Omental fat pad (tissue), 4 donors: ENCODE measurements around the gene ZC3H10. TPM values are rescaled to one million over a fixed set of nuclear protein-coding genes. Genes with fewer than 3 reads are reported as not detected.
"Not testable (repeated sequence)": the region's sequence is repeated elsewhere in the genome, so short reads cannot be mapped to it uniquely, and the experiment has no call there.

ENCODE experiments used
- ATAC-seq: fragments of 150-250 bp; one replicate; pipeline ENCODE4 v1.9.1; 2016; ENCODE audit warnings: mild to moderate bottlenecking, moderate library complexity; ENCODE audit not compliant: low FRiP score
- DNase-seq: peaks from one replicate; pipeline ENCODE4 v3.0.0-alpha.2; 2019; ENCODE audit warnings: low spot score
- total RNA-seq, 4 donors: library from RNA; depleted of rRNA; stranded (reverse); fragments of >200 nt; gene quantifications; one replicate each; pipeline ENCODE4 v1.1.0, GENCODE V29; 2016
- TF ChIP-seq, protein P1 (sequence below), 3 donors: fragments of 450-650 bp; IDR thresholded peaks; one replicate each; pipeline ENCODE4 v1.5.1; 2016 to 2017; ENCODE audit warnings: antibody characterized with exemption in 3 of 3, mild to moderate bottlenecking in 3 of 3, moderate library complexity in 2 of 3

ZC3H10 gene
- total RNA-seq, 4 donors from 2014 or later = 3.5 to 5.5 (median 4.9) TPM

DNA sequence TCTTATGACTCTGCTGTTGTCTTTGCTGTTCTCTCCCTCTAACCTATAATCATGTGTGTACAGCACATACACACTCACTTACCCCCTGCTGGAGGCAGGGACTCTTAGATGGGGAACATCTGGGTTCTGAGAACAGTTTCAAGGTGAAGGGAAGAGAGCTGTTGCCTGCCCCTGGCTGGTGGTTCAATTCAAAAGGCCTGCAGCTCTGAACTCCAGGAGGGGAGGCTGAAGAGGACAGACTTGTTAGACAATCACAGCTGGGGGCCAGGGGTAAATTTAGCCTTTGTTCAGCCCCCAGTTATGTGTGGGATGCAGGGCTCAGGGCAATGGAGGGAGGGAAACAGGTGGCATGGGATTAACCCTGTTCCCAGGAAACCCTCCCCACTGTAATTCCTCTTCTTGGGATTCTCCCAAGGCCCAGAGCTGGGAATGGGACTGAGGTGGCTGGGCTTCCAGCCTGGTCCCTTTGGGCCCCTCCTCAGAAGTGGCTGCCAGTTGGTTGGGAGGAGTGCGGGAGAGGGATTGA, 36.2 kb downstream of the ZC3H10 start:
- DNase-seq (no peak), ATAC-seq (no peak)
- TF ChIP-seq, protein P1, sequence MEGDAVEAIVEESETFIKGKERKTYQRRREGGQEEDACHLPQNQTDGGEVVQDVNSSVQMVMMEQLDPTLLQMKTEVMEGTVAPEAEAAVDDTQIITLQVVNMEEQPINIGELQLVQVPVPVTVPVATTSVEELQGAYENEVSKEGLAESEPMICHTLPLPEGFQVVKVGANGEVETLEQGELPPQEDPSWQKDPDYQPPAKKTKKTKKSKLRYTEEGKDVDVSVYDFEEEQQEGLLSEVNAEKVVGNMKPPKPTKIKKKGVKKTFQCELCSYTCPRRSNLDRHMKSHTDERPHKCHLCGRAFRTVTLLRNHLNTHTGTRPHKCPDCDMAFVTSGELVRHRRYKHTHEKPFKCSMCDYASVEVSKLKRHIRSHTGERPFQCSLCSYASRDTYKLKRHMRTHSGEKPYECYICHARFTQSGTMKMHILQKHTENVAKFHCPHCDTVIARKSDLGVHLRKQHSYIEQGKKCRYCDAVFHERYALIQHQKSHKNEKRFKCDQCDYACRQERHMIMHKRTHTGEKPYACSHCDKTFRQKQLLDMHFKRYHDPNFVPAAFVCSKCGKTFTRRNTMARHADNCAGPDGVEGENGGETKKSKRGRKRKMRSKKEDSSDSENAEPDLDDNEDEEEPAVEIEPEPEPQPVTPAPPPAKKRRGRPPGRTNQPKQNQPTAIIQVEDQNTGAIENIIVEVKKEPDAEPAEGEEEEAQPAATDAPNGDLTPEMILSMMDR (IDR thresholded peaks at IDR 0.05) = no peak

DNA sequence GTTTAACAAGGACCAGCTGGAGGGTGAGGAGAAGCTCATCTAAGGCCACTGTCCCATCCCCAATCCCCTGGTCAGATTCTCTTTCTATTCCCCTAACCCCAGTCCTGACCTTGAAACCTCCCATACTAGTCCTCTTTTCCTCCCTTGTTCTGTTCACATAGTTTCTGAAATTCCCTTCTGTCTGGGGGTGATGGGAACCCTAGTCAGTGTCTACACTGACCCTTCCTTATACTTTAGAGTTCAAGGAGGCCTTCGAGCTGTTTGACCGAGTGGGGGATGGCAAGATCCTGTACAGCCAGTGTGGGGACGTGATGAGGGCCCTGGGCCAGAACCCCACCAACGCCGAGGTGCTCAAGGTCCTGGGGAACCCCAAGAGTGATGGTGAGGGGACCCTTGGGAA, 36.8 kb downstream of the ZC3H10 start:
- ATAC-seq = no peak
- TF ChIP-seq, protein P1 (IDR thresholded peaks at IDR 0.05) = no peak
- DNase-seq = no peak

DNA sequence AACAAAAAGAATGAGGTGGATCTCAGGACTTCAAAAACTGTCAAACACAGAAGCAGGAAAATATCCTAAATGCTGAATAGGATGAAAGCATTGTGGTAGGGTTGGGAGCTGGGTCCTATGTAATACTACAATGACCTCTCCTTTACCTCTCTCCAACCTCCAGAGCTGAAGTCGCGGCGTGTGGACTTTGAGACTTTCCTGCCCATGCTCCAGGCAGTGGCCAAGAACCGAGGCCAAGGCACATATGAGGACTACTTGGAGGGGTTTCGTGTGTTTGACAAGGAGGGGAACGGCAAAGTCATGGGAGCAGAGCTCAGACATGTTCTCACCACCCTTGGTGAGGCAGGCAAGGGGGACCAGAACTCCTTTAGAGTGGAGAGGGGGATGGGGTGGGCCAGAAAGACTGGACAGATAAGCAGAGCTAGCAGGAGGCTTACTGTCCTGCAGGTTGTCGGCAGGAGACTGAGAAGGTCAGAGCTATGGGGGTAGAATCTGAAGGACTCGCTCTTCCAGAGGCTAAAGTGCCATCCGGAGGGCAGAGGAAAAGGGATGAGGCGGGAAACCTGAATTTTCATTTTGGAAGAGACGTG, 37.3 kb downstream of the ZC3H10 start:
- DNase-seq (no peak), ATAC-seq (no peak)
- TF ChIP-seq, protein P1 (IDR thresholded peaks at IDR 0.05) = no peak

DNA sequence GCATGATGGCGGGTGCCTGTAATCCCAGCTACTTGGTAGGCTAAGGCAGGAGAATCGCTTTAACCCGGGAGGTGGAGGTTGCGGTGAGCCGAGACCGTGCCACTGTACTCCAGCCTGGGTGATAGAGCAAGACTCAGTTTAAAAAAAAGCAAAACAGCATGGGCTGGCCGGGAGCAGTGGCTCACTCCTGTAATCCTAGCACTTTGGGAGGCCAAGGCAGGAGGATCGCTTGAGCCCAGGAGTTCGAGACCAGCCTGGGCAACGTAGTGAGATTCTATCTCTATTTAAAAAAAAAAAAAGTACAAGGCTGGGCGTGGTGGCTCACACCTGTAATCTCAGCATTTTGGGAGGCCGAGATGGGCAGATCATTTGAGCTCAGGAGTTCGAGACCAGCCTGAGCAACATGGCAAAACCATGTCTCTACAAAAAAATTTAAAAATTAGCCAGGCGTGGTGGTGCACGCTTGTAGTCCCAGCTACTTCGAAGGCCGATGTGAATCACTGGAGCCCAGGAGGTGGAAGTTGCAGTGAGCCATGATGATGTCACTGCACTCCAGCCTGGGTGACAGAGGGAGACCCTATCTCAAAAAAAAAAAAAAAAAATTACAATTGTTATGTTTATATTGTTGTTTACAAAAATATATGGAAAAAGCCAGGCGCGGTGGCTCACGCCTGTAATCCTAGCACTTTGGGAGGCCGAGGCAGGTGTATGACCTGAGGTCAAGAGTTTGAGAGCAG, 38.6 kb downstream of the ZC3H10 start:
- DNase-seq, ATAC-seq: not testable (repeated sequence)

DNA sequence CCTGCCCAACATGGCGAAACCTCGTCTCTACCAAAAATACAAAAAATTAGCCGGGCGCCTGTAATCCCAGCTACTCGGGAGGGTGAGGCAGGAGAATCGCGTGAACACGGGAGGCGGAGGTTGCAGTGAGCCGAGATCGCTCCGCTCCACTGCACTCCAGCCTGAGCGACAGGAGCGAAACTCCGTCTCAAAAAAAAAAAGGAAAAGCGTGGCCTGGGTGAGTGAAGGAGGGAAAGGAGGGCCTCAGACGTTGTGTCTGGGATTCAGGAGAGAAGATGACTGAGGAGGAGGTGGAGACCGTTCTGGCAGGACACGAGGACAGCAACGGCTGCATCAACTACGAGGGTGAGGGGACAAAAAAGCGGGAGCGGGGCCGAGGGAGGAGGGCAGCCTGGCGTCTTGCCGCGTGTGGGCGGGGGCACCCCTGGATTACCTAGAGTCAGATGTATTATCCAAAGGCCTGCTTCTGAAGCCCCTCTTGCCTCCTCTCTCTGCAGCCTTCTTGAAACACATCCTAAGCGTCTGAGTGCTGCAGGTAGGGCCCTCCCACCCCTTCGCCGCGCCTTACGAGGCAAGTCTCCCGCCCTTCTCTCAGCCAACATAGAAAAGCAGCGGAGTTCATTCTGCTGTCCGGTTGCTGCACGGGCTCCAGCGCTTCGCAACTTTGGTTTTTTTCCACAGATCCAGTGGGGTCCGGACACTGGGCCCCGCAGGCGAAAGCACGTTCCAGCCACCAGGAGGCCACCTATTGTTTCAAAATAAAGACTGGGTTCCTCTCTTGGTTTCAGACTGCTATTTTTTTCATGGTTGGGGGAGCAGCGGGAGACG, 39.3 kb downstream of the ZC3H10 start:
- ATAC-seq (peak; percentile 46), DNase-seq (peak; percentile 47)
- TF ChIP-seq, protein P1 (IDR thresholded peaks at IDR 0.05) = peak in 1 of 3 donors; percentile 61

DNA sequence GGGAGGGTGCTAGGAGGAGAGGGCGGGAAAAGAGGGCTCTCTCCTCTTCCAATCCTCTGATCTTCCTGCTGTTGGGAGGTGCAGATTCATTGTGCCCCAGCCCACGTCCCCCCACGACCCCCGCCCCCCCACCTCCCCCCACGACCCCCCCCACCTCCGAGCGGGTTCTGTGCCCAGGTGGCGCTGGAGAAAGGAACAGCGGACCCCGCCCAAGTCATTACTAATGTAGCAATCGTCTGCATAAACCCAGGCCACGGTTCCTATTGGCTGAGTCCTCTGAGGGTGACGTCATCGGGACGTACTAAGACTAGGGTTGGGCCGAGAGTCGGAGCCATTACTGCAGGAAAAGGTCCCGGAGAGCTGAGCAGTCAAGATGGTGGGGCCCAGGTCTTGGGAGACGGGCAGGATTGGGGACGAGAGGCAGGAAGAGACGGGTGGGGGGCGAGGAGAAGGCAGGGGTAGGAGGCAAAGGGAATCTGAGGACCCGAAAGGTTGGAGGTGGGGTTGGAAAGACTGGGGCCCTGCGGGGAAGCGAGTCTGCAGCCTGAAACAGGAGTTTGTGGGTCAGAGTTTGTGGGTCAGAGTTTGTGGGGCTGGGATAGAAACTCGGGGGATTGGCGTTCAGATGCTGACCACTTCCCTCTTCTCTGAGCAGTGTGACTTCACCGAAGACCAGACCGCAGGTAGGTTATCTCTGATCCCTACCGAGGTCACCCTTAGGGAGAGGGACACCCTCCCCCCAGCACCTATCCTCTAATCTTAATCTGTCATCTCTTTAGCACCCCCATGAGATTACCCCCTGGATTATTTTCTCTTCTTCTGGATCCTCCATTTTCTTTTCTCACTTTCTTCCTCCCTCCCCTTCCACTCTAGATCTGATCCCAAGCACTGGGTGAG, 40.2 kb downstream of the ZC3H10 start, which contains the start of gene MYL6:
Gene MYL6, plus strand, starts transcription at position 331 of the 897 bp plus-strand sequence. Its CDS starts 43 bp downstream, at position 374.
- peak; percentile 96 for DNase-seq
- peak; percentile 89 for ATAC-seq
- TF ChIP-seq, protein P1 (IDR thresholded peaks at IDR 0.05) = no peak
